NCI-H2081 (cell line): ENCODE results near the gene CRNKL1.

Source experiments
- DNase-seq, 2 experiments: peaks; one replicate each; lab custom pipeline; 2025; lab: John Stamatoyannopoulos, UW

The CRNKL1 gene

GRCh38 chr20:20052074-20052970 lies at the start of gene CRNKL1, which contains the start of gene CFAP61:
Gene CRNKL1 (minus strand): TSS chr20:20052466. CDS start chr20:20052342, 124 bp downstream.
Gene CFAP61 (plus strand): TSS chr20:20052532. CDS start chr20:20056654, 4,122 bp downstream.
- peak; percentile 95 to 96 for DNase-seq

- DNase-seq: no peak
These were observed 48.6 kb upstream of the CRNKL1 start for GRCh38 chr20:20100881-20101280.

- DNase-seq: peak; percentile 50 to 86
These were observed 44.2 kb upstream of the CRNKL1 start for GRCh38 chr20:20096421-20096820.

- DNase-seq: no peak
These were observed 43.0 kb upstream of the CRNKL1 start for GRCh38 chr20:20095114-20095872.

GRCh38 chr20:20094410-20094809 lies 42.1 kb upstream of the CRNKL1 start:
- no peak for DNase-seq

GRCh38 chr20:20092827-20093226 lies 40.6 kb upstream of the CRNKL1 start:
- no peak for DNase-seq

GRCh38 chr20:20089939-20090338 lies 37.7 kb upstream of the CRNKL1 start:
- DNase-seq: no peak

GRCh38 chr20:20089018-20089417 lies 36.8 kb upstream of the CRNKL1 start:
- no peak for DNase-seq

- DNase-seq: no peak
These were observed 33.5 kb upstream of the CRNKL1 start for GRCh38 chr20:20085812-20086211.

GRCh38 chr20:20085071-20085470 lies 32.8 kb upstream of the CRNKL1 start:
- no peak for DNase-seq

GRCh38 chr20:20084296-20084752 lies 32.1 kb upstream of the CRNKL1 start:
- DNase-seq: no peak

GRCh38 chr20:20083807-20084206 lies 31.5 kb upstream of the CRNKL1 start:
- peak; percentile 80 to 83 for DNase-seq

GRCh38 chr20:20079102-20079784 lies 27.0 kb upstream of the CRNKL1 start:
- DNase-seq: peak in 1 of 2 experiments; percentile 63

GRCh38 chr20:20078041-20078440 lies 25.8 kb upstream of the CRNKL1 start:
- no peak for DNase-seq

GRCh38 chr20:20076297-20077065 lies 24.2 kb upstream of the CRNKL1 start:
- DNase-seq: no peak

GRCh38 chr20:20075032-20075431 lies 22.8 kb upstream of the CRNKL1 start:
- DNase-seq: no peak

- DNase-seq: peak; percentile 24 to 67
These were observed 21.6 kb upstream of the CRNKL1 start for GRCh38 chr20:20073801-20074371.

- DNase-seq: no peak
These were observed 18.8 kb upstream of the CRNKL1 start for GRCh38 chr20:20070871-20071726.

- DNase-seq: no peak
These were observed 13.1 kb upstream of the CRNKL1 start for GRCh38 chr20:20065361-20065760.
